Liver (tissue), 3 donors: Measurements from ENCODE around the gene BIRC3.

Source experiments
- CTCF ChIP-seq: fragments of 150-350 bp; IDR thresholded peaks from 2 replicates; pipeline ENCODE4 v1.5.1; 2017; ENCODE audit warnings: improper control_type of control experiment, low read depth, low read length; ENCODE audit not compliant: missing input control
- GABPA ChIP-seq, 2 donors: IDR thresholded peaks in 1 of 2; conservative IDR thresholded peaks in 1 of 2; 2 replicates each; pipeline ENCODE4 v1.6.1; 2016; ENCODE audit warnings: antibody characterized with exemption in 2 of 2, mild to moderate bottlenecking in 1 of 2, moderate library complexity in 1 of 2
- JUND ChIP-seq, 2 donors: IDR thresholded peaks; 2 replicates each; pipeline ENCODE4 v1.6.1; 2016; ENCODE audit warnings: antibody characterized with exemption in 2 of 2
- RAD21 ChIP-seq, 2 donors: IDR thresholded peaks; 2 replicates each; pipeline ENCODE4 v1.6.1; 2016; ENCODE audit warnings: antibody characterized with exemption in 2 of 2, mild to moderate bottlenecking in 2 of 2
- SP1 ChIP-seq: IDR thresholded peaks from 2 replicates; pipeline ENCODE4 v1.6.1; 2018; ENCODE audit warnings: antibody characterized with exemption, mild to moderate bottlenecking
- YY1 ChIP-seq: IDR thresholded peaks from 2 replicates; pipeline ENCODE4 v1.6.1; 2016; ENCODE audit warnings: antibody characterized with exemption, mild to moderate bottlenecking
- ZBTB33 ChIP-seq: IDR thresholded peaks from 2 replicates; pipeline ENCODE4 v1.6.1; 2016; ENCODE audit warnings: antibody characterized with exemption
- donor health status: healthy.
- donor health status: healthy.

GRCh38 chr11:102314784-102315183 lies 2.5 kb upstream of the BIRC3 start:
- no peak for TF ChIP-seq CTCF
- TF ChIP-seq YY1: no peak
- TF ChIP-seq RAD21 (IDR thresholded peaks at IDR 0.05): no peak
- TF ChIP-seq ZBTB33: no peak
- no peak for TF ChIP-seq JUND (IDR thresholded peaks at IDR 0.05)
- TF ChIP-seq SP1: no peak
- TF ChIP-seq GABPA (IDR thresholded peaks at IDR 0.05 in 1 of 2, conservative IDR thresholded peaks at IDR 0.05 in 1 of 2): no peak
